GM21786 (cell line): ENCODE results near the gene SRPK3.
"Not testable (repeated sequence)": the region's sequence is repeated elsewhere in the genome, so short reads cannot be mapped to it uniquely, and the experiment has no call there.

Experiments
- ATAC-seq: cut with Tn5 transposase; IDR thresholded peaks from one replicate; pipeline ENCODE4 v1.9.1; 2021; ENCODE audit not compliant: unreplicated experiment

Gene SRPK3, protein sequence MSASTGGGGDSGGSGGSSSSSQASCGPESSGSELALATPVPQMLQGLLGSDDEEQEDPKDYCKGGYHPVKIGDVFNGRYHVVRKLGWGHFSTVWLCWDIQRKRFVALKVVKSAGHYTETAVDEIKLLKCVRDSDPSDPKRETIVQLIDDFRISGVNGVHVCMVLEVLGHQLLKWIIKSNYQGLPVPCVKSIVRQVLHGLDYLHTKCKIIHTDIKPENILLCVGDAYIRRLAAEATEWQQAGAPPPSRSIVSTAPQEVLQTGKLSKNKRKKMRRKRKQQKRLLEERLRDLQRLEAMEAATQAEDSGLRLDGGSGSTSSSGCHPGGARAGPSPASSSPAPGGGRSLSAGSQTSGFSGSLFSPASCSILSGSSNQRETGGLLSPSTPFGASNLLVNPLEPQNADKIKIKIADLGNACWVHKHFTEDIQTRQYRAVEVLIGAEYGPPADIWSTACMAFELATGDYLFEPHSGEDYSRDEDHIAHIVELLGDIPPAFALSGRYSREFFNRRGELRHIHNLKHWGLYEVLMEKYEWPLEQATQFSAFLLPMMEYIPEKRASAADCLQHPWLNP

DNA sequence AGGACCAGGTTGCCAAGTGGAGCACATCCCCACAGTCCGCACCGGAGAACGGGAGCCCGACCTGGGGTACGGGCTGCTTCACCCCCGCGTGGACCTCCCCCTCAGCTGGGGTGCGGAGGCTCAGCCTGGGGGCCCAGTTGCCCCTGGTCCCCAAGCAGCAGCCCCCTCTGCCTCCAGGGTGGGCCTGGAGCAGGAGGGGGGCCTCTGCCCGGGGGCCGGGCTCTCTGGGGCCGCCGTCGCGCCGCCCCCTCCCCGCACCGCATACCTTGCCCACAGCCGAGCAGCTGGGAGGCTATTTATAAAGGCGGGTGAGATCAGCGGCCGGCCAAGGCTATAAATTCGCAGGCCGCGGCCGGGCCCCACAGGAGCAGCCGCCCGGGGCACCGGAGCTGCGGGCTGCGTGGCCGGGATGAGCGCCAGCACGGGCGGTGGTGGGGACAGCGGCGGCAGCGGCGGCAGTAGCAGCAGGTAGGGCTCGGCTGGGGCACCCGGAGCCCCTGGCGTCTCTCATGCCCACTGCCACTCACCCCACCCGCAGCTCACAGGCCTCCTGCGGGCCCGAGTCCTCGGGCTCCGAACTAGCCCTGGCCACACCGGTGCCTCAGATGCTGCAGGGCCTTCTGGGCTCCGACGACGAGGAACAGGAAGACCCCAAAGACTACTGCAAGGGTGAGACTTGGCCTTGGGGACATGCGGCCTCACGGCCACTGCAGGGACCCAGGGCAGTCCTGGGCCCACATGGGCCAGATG, at the start of gene SRPK3:
Gene SRPK3, plus strand, starts transcription at position 364 of the 750 bp plus-strand sequence. Its CDS starts 46 bp downstream, at position 410.
- ATAC-seq, result no peak

- no peak for ATAC-seq
Observed at GRCh38 chrX:153731117-153731844, 49.6 kb upstream of the SRPK3 start.

- no peak for ATAC-seq
Observed at GRCh38 chrX:153731845-153732215, 49.0 kb upstream of the SRPK3 start.

DNA sequence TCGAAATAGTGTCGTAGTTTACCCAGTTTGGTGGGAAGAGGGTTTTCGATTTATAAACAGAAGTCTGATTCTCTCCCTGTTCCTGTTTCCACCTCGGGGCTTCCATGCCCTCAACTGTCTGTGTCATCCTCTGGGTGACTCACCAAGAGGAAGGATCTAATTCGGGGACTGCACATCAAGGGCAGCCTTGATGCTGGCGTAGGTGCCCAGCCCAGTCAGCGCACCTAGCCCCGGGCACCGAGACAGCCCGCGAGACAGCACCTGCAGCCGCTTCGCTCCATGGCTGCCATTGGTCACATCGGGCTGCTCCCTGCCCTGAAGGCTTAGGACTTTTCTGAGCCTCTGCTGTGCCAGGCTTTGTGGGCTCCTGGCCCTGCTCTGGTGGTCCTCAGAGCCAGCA, 48.4 kb upstream of the SRPK3 start:
- no peak for ATAC-seq

GRCh38 chrX:153733651-153734240, 47.1 kb upstream of the SRPK3 start:
- no peak for ATAC-seq

GRCh38 chrX:153734871-153735270, 46.0 kb upstream of the SRPK3 start:
- ATAC-seq, result no peak

GRCh38 chrX:153735274-153735673, 45.6 kb upstream of the SRPK3 start:
- no peak for ATAC-seq

GRCh38 chrX:153736071-153736820, 44.6 kb upstream of the SRPK3 start:
- no peak for ATAC-seq

- no peak for ATAC-seq
Observed at GRCh38 chrX:153736871-153737441, 43.9 kb upstream of the SRPK3 start.

DNA sequence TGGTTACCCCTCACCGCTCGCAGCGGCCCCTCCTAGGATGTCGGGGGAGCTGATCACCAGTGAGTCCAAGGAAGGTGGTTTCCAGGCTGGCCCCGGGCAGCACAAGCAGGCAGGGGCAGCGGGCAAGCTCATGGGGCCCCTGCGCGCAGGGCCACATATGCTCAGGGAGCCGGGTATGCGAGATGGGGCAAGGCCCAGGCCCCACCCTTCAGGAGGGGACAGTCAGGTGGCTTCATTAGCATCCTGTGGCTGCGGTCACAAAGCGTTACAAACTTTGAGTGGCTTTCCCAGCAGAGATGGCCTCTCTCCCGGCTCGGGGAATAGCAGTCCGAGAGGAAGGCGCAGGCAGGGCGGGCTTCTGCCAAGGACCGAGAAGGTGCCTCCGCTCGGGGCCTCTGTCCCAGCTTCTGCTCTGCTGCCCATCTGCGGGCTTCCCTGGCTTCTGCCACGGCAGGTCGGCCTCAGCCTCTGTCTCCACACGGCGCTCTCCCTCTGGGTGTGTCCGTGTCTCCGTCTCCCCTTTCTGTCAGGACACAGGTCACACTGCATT, 42.7 kb upstream of the SRPK3 start:
- ATAC-seq, result no peak

DNA sequence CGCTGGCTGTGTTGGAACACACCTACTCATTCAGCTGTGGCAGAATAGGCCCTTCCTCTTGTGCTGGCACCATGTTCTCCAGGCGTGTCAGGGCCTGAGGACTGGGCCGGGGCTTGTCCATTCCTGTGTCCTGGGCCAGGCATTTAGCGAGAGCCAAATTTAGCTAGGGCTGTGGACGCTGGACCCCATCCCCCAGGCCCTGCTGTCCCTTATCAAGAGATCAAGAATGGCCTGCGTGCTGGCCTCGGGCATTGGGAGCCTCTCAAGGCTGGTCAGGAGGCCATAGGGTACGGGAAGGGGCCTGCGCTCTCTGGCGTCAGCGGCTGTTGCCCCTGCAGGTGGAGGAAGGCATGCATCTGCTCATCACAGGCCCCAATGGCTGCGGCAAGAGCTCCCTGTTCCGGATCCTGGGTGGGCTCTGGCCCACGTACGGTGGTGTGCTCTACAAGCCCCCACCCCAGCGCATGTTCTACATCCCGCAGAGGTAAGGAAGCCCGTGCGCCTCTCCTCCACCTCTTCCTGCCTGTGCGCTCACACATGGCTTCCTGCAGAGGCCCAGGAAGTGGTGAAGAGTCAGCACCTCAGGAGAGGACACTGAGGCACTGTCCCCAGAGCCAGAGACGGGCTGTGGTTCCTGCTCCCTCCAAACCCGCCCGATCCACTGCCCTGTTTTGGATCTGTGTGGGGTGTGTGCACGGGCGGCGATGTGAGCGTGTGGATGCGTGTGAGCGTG, 40.9 kb upstream of the SRPK3 start:
- ATAC-seq, result no peak

- ATAC-seq, result no peak
Observed at GRCh38 chrX:153740631-153741222, 40.1 kb upstream of the SRPK3 start.

DNA sequence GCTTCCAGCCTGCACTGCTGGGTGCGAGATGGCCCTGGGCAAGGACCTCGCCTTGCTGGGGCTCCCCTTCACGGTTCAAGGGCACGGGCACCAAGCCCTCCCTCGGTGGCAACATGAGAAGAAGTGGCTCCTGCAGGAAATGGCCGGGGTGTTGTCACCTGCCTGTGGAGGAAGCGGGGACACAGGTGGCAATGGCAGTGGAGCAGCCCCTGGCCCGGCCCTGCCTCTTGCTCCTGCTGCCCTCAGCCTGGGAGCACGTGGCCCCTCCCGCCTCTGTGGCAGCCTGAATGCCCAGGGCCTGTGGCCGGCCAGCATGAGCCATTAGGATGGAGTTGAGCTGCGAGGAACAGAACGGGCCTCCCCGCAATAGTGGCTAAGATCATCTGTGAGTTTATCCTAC, 39.4 kb upstream of the SRPK3 start:
- ATAC-seq, result no peak

- ATAC-seq, result not testable (repeated sequence)
Observed at GRCh38 chrX:153742111-153742510, 38.7 kb upstream of the SRPK3 start.

DNA sequence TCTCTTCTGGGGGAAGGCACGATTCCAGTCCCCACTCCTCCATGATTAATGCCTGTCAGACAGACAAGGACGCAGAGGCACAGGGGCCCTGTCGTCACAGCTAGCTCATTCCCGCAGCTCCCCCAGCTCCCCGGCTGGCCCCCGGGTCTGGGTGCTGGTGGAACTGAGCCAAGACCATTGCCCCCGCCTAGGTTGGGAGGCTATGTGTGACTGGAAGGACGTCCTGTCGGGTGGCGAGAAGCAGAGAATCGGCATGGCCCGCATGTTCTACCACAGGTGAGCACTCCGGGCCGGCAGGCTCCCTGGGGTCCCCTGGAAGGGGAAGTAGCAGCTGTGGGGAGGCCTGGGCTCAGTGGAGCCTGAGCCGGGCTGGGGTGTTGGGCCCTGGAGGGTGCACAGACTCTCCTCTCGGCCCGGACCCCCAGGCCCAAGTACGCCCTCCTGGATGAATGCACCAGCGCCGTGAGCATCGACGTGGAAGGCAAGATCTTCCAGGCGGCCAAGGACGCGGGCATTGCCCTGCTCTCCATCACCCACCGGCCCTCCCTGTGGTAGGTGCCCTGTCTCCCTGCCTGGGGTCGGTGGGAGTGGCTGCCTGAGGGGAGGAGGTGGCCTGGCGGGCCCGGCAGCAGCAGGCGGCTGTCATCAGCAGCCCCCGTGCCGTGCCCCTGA, 37.9 kb upstream of the SRPK3 start:
- ATAC-seq, result not testable (repeated sequence)

DNA sequence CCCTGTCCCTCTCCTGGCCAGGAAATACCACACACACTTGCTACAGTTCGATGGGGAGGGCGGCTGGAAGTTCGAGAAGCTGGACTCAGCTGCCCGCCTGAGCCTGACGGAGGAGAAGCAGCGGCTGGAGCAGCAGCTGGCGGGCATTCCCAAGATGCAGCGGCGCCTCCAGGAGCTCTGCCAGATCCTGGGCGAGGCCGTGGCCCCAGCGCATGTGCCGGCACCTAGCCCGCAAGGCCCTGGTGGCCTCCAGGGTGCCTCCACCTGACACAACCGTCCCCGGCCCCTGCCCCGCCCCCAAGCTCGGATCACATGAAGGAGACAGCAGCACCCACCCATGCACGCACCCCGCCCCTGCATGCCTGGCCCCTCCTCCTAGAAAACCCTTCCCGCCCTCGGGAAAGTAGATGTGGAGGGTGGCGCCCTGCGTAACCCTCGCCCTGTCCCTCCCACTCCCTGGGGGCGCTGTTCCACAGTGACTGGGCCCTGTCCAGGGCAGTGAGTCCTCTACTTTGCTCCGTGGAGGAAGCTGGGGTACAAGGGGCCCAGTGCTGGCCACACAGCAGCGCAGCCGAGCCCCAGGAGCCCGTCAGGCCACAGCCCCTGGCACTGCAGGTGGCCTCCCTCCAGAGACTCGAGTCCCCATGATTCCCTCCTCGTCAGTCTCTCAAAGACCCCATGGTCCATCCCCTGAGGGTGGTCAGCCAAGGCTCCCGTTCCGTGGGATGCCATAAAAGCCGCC, 37.2 kb upstream of the SRPK3 start:
- ATAC-seq, result not testable (repeated sequence)
